Measurements from ENCODE around the gene DDX1.

The DDX1 gene

DNA sequence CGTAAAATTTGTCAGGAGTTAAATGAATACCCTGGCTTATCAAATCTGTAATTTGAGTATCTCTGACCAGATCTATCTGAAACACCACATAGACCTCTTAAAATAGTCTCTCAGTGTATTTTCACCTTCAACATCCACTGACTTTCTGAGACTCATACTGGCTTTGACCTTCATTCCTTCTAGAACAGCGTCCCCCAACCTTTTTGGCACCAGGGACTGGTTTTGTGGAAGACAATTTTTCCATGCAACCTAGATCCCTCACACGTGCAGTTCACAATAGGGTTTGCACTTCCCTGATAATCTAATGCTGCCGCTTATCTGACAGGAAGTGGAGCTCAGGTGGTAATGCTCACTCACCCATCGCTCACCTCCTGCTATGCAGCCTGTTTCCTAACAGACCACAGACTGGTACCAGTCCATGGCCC lies 33.8 kb upstream of the DDX1 start:
- in situ Hi-C loops (cut with MboI; ENCODE audit: low sequenced_read_pairs): no loop called here
- no peaks in the 10 kb centered on the region for H3K9me3 ChIP-seq
- H3K27me3 ChIP-seq (ENCODE audit: low read depth): no peaks in the 10 kb centered on the region
- no peak overlapping the region for H3K4me3 ChIP-seq
- peaks cover 11% of the 10 kb centered on the region for H3K4me1 ChIP-seq
- no peak for DNase-seq (ENCODE audit: low spot score in 2 of 2)
- no peaks in the 10 kb centered on the region for H3K36me3 ChIP-seq (replicated peaks)

DNA sequence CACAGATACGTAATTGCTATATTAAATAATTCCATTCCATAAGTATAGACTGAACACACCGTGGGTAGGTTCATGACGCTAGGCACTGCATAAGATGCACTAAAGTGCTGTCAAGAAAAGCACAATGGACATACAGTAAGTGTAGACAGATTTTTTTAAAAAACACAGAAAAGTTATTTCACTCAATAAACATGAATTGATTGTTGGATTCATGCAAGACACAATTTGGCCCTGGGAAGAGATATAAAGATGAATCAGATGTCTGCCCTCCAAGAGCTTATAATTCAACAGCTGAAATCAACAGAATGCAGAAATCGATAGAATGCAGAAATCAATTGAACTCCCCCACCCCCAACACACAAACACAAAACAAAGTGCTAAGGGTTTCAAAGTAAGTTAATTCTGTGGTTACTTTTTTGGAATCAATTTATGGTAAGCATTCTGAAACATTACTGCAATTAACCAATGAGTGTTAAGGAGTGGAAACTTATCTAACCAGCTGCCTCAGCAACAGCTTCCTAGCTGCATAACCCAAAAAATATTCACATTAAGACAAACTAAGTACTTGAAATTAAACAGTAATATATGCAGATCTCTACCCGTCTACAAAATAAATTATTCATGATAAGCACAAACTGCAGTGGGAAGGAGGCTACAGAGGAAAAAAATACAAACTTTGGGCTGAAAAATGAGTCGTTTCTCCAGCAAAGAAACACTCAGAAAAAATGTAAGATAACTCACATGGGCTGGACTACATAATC lies 32.1 kb upstream of the DDX1 start:
- Histone ChIP-seq H3K36me3 (replicated peaks) (no peaks in the 10 kb centered on the region), H3K9me3 (no peaks in the 10 kb centered on the region), H3K27me3 (ENCODE audit: low read depth) (no peaks in the 10 kb centered on the region), H3K4me3 (peak overlapping the region; percentile 60), H3K4me1 (peaks cover 11% of the 10 kb centered on the region)
- no peak for DNase-seq (ENCODE audit: low spot score in 2 of 2)
- in situ Hi-C loops (cut with MboI; ENCODE audit: low sequenced_read_pairs): no loop called here

DNA sequence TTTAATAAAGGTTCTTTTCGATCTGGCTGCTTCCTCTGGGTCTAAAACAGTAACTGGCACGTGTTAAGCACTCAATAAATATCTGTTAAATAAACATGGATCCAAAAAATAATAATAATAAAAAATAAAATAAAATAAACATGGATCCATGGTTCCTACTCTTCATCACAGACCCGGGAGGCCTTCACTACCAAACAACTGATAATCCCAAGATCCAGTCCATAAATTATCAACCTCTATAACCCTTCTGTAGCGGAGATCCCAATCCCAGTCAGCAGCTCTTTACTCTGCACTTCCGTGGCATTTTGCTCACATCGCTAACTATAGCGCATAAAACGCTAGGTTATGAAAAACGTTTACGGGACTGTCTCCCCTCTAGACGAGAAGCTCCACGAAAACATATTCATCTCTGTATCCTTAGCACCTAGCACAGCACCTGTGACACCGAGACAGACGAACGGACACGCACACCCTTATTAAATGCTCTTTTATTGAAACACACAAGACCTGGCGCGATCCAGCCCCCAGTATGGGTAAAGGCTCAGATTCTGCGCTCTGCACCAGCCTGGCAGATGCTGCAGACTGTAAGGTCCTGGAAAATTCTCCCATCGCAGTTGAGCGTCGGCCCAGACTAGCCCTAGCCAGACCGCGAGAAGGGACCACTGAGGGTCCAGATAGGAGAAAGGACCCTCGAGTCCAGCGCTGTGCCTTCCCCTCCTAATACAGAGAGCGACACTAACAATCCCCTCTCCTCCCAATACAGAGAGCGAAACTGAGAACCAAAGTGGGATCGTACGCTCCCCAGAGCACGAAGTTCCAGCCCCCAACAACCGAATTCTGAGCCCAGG lies 31.3 kb upstream of the DDX1 start:
- H3K9me3 ChIP-seq: no peaks in the 10 kb centered on the region
- peaks cover 11% of the 10 kb centered on the region for H3K4me1 ChIP-seq
- peak overlapping the region; percentile 60 for H3K4me3 ChIP-seq
- in situ Hi-C loops (cut with MboI; ENCODE audit: low sequenced_read_pairs): no loop called here
- no peaks in the 10 kb centered on the region for H3K27me3 ChIP-seq (ENCODE audit: low read depth)
- no peaks in the 10 kb centered on the region for H3K36me3 ChIP-seq (replicated peaks)
- peak; percentile 36 to 54 for DNase-seq (ENCODE audit: low spot score in 2 of 2)

DNA sequence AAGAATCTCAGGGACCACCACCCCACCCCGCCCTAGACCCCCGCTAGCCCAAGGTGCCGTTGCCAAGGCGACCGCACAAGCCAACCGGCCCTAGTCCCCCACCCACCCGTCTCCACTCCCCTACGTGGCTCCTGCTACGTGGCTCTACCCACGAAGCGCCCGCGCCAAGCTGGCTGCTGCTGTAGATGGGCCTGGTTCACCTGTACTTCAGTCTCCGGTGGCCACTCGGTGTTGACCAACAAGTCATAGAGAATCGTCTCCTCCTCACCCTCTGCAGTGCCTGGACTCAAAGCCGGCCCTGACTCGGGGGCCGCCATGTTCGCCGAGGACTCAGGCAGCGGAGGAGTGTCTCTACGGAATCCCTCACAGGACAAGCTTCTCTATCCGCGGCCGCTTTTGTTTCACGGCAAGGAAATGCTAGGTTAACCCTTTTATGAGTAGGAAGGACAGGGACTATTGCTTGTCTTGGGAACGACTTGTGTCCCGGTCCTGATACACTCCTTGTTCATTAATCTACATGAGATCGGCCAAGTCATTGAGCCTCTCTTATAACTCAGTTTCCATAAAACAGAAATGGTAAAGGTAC lies 30.6 kb upstream of the DDX1 start, which contains the start of gene NBAS:
Gene NBAS (minus strand): TSS at position 347 of the 586 bp plus-strand sequence. CDS start 30 bp downstream, at position 317.
- peak; percentile 84 to 88 for DNase-seq (ENCODE audit: low spot score in 2 of 2)
- H3K36me3 ChIP-seq (replicated peaks): no peaks in the 10 kb centered on the region
- no peaks in the 10 kb centered on the region for H3K27me3 ChIP-seq (ENCODE audit: low read depth)
- peaks cover 11% of the 10 kb centered on the region for H3K4me1 ChIP-seq
- in situ Hi-C loops (cut with MboI; ENCODE audit: low sequenced_read_pairs): no loop called here
- peak within 1 kb of the TSS; percentile 60 for H3K4me3 ChIP-seq
- no peaks in the 10 kb centered on the region for H3K9me3 ChIP-seq

DNA sequence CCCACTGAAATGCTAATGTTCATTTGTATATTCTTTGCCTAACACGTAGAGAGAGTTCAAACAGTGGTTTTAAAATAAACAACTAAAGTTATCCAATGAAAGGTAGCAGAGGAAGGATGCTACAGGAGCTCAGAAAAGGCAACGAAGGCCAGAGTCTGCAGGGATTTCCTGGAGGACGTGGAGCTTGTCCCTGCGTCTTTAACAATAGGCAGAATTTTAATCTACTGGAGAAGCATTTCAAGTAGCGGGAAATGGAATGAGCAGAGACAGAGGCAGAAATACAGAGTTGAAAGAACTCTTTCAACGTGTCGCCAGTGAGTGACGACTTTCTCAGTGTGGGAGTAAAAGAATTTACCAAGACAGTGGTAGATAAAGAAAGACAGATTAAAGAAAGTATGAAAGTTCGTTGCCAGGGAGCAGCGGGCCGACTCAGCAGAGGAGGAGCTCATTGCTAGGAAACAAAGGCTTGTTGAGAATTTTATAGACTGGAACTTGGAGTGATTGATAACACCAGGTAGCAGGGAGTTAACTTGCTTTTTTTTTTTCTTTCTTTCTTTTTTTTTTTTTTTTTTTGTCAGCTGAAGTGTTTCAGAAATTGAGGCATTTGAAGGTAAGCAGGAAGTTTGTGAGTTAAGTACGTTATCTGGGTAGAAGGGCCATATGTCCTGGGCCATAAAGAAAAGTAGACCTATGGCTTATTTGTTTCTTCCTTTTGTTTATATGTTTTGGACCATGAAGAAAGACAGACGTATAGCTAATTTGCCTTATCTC lies 29.9 kb upstream of the DDX1 start:
- H3K27me3 ChIP-seq (ENCODE audit: low read depth): no peaks in the 10 kb centered on the region
- peak overlapping the region; percentile 60 for H3K4me3 ChIP-seq
- in situ Hi-C loops (cut with MboI; ENCODE audit: low sequenced_read_pairs): no loop called here
- H3K9me3 ChIP-seq: no peaks in the 10 kb centered on the region
- peak; percentile 59 to 83 for DNase-seq (ENCODE audit: low spot score in 2 of 2)
- H3K4me1 ChIP-seq: peaks cover 11% of the 10 kb centered on the region
- H3K36me3 ChIP-seq (replicated peaks): no peaks in the 10 kb centered on the region

DNA sequence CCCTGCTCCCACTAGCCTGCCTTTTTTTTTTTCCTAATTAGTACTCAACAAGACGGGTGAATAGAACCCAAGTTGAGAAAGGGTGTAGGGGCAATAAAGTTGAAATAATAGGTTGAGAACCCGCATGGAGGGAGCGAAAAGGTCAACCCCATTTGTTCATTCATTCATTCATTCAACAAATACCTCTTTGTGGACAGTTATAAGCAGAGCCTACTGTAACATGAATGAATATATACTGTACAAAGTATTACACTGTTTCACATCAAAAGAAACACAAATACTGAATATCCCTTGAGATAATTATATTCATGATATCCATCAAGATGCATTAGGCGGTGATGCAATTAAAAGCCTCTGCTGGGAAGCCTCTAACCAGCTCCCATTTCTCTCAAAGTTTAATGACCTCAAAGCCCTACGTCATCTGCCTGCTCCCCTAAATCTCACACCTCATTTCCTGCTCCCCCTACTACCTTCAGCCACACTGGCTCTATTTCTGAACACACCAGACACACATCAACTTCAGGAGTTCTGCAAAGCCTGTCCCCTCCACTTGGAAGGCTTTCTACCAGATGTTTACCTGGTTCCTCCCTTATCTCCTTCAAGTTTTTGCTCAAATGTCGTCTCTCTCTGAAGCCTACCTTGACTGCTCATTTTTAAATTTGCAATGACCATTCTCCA lies 29.2 kb upstream of the DDX1 start:
- Histone ChIP-seq H3K4me3 (no peak overlapping the region; the same call in 1 of the 2 replicates), H3K36me3 (replicated peaks) (no peaks in the 10 kb centered on the region), H3K27me3 (ENCODE audit: low read depth) (no peaks in the 10 kb centered on the region), H3K9me3 (no peaks in the 10 kb centered on the region), H3K4me1 (peaks cover 11% of the 10 kb centered on the region)
- DNase-seq (ENCODE audit: low spot score in 2 of 2): no peak
- in situ Hi-C loops (cut with MboI; ENCODE audit: low sequenced_read_pairs): no loop called here

DNA sequence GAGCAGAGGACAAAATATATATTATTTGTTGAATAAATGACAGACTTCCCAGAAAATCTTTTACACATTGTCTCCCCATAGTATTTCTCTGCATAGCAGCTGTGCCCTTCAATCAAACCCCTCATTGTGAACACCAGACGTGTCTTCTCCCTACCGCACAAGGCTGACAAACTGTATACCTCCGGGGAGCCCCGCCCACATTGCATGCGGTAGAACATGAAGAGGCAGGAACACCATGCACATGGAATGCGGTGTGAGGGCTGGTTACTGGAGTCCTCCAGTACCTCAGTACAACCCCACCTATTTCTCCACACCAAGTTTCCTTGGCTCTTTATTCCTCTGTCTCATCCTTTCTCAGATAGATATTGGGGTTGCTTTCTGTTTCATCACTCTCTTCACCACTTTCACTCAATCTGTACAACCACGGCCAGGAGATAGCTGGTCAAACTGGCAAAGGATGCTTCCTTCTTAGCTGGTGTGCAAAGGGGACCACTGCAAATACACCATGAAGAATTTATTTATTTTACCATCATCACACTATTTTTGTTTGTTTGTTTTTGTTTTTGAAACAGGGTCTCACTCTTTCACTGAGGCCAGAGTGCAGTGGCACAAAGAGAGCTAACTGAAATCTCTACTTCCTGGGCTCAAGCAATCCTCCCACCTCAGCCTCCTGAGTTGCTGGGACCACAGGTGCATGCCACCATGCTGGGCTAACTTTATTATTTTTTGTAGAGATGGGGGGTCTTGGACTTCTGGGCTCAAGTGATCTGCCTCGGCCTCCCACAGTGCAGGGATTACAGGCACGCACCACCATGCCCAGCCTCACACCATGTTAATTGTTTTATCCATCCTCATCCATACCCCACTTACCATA lies 28.2 kb upstream of the DDX1 start:
- H3K36me3 ChIP-seq (replicated peaks): no peaks in the 10 kb centered on the region
- no peak for DNase-seq (ENCODE audit: low spot score in 2 of 2)
- in situ Hi-C loops (cut with MboI; ENCODE audit: low sequenced_read_pairs): no loop called here
- H3K4me1 ChIP-seq: peaks cover 11% of the 10 kb centered on the region
- no peaks in the 10 kb centered on the region for H3K9me3 ChIP-seq
- H3K4me3 ChIP-seq: no peak overlapping the region
- H3K27me3 ChIP-seq (ENCODE audit: low read depth): no peaks in the 10 kb centered on the region

DNA sequence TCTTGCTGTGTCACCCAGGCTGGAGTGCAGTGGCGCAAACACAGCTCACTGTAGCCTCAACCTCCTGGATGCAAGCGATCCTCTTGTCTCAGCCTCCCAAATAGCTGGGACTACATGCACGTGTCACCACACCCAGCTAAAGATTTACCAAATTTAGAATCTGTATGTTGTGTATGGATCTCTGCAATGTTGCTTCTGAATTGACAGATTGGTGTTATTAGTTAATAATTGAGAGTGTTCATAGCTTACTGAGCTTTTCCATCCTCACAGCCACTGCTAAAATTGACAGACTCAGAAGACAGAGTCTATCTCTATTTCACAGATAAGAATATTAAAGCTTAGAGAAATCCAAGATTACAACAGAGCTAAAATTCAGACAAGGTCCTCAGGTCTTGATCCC lies 26.3 kb upstream of the DDX1 start:
- H3K27me3 ChIP-seq (ENCODE audit: low read depth): no peaks in the 10 kb centered on the region
- H3K4me1 ChIP-seq: peaks cover 6% of the 10 kb centered on the region
- no peaks in the 10 kb centered on the region for H3K36me3 ChIP-seq (replicated peaks)
- in situ Hi-C loops (cut with MboI; ENCODE audit: low sequenced_read_pairs): no loop called here
- H3K9me3 ChIP-seq: no peaks in the 10 kb centered on the region
- no peak for DNase-seq (ENCODE audit: low spot score in 2 of 2)
- H3K4me3 ChIP-seq: no peak overlapping the region

DNA sequence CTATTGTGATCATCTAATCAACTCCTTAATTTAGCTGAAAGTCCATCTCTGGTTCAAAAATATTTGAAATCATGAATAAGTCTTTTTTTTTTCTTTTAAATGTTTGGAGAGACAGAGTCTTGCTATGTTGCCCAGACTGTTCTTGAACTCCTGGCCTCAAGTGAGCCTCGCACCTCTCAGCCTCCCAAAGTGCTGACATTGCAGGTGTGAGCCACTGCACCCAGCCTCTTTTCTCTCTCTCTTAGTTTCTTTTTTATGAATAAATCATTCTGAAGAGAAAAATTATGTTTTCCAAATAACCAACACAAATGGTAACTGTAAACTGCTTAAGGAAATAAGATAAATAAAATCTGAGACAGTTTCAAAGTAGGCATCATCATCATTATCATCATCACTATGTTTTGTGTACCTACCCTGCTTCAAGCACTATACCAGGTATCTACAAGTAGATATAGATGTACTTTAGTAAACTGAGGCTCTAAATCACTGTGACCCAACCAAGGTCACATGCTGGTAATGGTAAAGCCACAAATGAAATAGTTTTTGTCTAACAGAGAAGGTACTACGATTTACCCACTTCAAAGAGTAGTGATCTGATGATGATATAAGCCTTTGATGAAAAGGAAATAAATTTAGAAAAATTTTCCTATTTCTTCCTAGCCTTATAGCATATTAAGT lies 25.5 kb upstream of the DDX1 start:
- in situ Hi-C loops (cut with MboI; ENCODE audit: low sequenced_read_pairs): no loop called here
- H3K4me1 ChIP-seq: peaks cover 6% of the 10 kb centered on the region
- H3K9me3 ChIP-seq: no peaks in the 10 kb centered on the region
- no peak for DNase-seq (ENCODE audit: low spot score in 2 of 2)
- H3K4me3 ChIP-seq: no peak overlapping the region
- no peaks in the 10 kb centered on the region for H3K36me3 ChIP-seq (replicated peaks)
- H3K27me3 ChIP-seq (ENCODE audit: low read depth): no peaks in the 10 kb centered on the region

DNA sequence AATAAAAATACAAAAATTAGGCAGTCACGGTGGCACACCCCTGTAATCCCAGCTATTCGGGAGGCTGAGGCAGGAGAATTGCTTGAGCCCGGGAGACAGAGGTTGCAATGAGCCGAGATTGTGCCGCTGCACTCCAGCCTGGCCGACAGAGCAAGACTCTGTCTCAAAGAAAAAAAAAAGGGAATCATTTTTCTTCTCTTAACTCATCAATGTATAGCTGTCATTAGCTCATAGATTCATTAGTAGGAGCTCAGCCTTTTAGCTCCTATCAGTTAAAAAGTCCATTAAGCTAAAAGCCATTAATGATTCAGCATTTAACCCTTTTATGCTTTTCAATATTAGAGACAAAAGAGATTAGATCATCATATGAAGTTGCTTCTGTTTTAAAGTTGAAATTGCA lies 24.8 kb upstream of the DDX1 start:
- Histone ChIP-seq H3K9me3 (no peaks in the 10 kb centered on the region), H3K4me1 (peaks cover 6% of the 10 kb centered on the region), H3K36me3 (replicated peaks) (no peaks in the 10 kb centered on the region), H3K4me3 (no peak overlapping the region), H3K27me3 (ENCODE audit: low read depth) (no peaks in the 10 kb centered on the region)
- no peak for DNase-seq (ENCODE audit: low spot score in 2 of 2)
- in situ Hi-C loops (cut with MboI; ENCODE audit: low sequenced_read_pairs): no loop called here

DNA sequence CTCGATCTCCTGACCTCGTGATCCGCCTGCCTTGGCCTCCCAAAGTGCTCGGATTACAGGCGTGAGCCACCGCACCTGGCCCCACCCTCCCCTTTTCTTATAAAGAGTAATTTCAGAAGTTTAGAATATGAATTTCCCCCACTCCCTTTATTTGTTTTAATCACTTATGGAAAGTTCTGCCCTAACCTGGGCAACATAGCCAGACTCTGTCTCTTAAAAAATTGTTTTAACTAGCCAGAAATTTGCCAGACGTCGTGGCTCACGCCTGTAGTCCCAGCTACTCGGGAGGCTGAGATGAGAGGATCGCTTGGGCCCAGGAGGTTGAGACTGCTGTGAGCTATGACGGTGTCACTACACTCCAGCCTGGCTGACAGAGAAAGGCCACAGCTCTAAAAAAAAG lies 22.8 kb upstream of the DDX1 start:
- Histone ChIP-seq H3K4me1 (no peaks in the 10 kb centered on the region), H3K36me3 (replicated peaks) (no peaks in the 10 kb centered on the region)
- in situ Hi-C loops (cut with MboI; ENCODE audit: low sequenced_read_pairs): no loop called here

DNA sequence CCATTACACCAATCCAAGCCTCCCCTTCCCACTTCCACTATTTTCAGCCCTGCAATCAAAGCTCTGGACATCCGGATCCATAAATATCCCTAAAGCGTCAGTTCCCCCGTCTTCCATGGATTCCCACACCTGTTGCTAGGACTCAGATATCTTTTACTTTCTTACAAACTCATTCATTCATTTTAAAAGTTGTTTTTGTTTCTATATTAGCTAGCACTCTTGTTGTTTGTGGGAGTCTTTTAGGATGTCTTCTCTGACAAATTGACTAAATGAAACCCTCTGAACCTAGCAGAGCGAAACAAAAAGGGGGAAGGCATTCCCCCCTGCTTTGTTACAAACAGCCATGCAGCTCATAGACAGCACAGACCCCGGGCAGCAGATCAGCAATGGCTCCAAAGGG lies 21.6 kb upstream of the DDX1 start:
- no peak for DNase-seq (ENCODE audit: low spot score in 2 of 2)
- Histone ChIP-seq H3K9me3 (no peaks in the 10 kb centered on the region), H3K36me3 (replicated peaks) (no peaks in the 10 kb centered on the region), H3K4me3 (no peak overlapping the region), H3K4me1 (no peaks in the 10 kb centered on the region), H3K27me3 (ENCODE audit: low read depth) (no peaks in the 10 kb centered on the region)
- in situ Hi-C loops (cut with MboI; ENCODE audit: low sequenced_read_pairs): no loop called here

More for the DNA sequence above, 22.8 kb upstream of the DDX1 start:
- no peak overlapping the region for H3K4me3 ChIP-seq
- H3K27me3 ChIP-seq (ENCODE audit: low read depth): no peaks in the 10 kb centered on the region
- no peaks in the 10 kb centered on the region for H3K9me3 ChIP-seq
- DNase-seq (ENCODE audit: low spot score in 2 of 2): no peak
